HEK293 (cell line): ENCODE results near the gene CYP2E1.
A peak's percentile ranks its signal among the peaks of the same experiment; 100 is the strongest.

Experiments
- CTCF ChIA-PET: fragments of 350-600 bp; formaldehyde crosslinking; extraction: SDS; loops from one replicate; lab custom pipeline; 2021; ENCODE audit warnings: antibody characterized with exemption; lab: Yijun Ruan, JAX
- POLR2A ChIA-PET: fragments of 300-600 bp; formaldehyde crosslinking; extraction: SDS; loops from one replicate; lab custom pipeline; 2020; ENCODE audit warnings: antibody characterized with exemption, inconsistent platforms; lab: Yijun Ruan, JAX
- H3K27ac ChIP-seq: fragments of 200-500 bp; sonication (Bioruptor generic); 2 replicates; pipeline ENCODE4 v1.5.1; 2014; ENCODE audit warnings: low read depth, low read length, control low read depth, inconsistent platforms; ENCODE audit errors: extremely low read depth
- H3K36me3 ChIP-seq, 2 experiments: fragments of 200-500 bp in 1 of 2; sonication (Bioruptor generic) in 1 of 2; 1 replicate in 1 of 2; 2 replicates in 1 of 2; pipeline ENCODE4 v1.5.1; 2014 to 2017; ENCODE audit warnings: inconsistent platforms in 2 of 2, low read length in 2 of 2; ENCODE audit not compliant: control insufficient read depth in 2 of 2, insufficient read depth in 1 of 2
- H3K4me1 ChIP-seq: fragments of 200-500 bp; sonication (Bioruptor generic); 2 replicates; pipeline ENCODE4 v1.5.1; 2014; ENCODE audit warnings: mild to moderate bottlenecking, low read length, inconsistent platforms; ENCODE audit not compliant: control insufficient read depth, insufficient read depth
- H3K4me3 ChIP-seq: 2 replicates; pipeline ENCODE4 v1.5.1; 2011; ENCODE audit warnings: low read depth, mild to moderate bottlenecking, control low read depth, low read length, moderate library complexity
- H3K9me3 ChIP-seq: fragments of 200-500 bp; sonication (Bioruptor generic); 2 replicates; pipeline ENCODE4 v1.5.1; 2014; ENCODE audit warnings: low read depth, low read length, inconsistent platforms; ENCODE audit not compliant: control insufficient read depth, insufficient read depth
- GLIS2 ChIP-seq: fragments of 450-650 bp; formaldehyde crosslinking; IDR thresholded peaks from 2 replicates; pipeline ENCODE4 v1.5.1; 2016; ENCODE audit warnings: missing biosample characterization, missing genetic modification characterization
- MZF1 ChIP-seq: fragments of 450-650 bp; formaldehyde crosslinking; IDR thresholded peaks from 2 replicates; pipeline ENCODE4 v1.5.1; 2017; ENCODE audit warnings: missing biosample characterization, missing genetic modification characterization, borderline replicate concordance
- OSR2 ChIP-seq: fragments of 450-650 bp; formaldehyde crosslinking; IDR thresholded peaks from 2 replicates; pipeline ENCODE4 v1.5.1; 2016; ENCODE audit warnings: missing biosample characterization, missing genetic modification characterization
- PRDM1 ChIP-seq: fragments of 450-650 bp; formaldehyde crosslinking; IDR thresholded peaks from 2 replicates; pipeline ENCODE4; 2016; ENCODE audit warnings: missing biosample characterization, missing genetic modification characterization
- ZBTB7A ChIP-seq: fragments of 450-650 bp; formaldehyde crosslinking; IDR thresholded peaks from 2 replicates; pipeline ENCODE4 v1.5.1; 2016; ENCODE audit warnings: low read depth, missing biosample characterization, missing genetic modification characterization
- ZFHX2 ChIP-seq: fragments of 450-650 bp; formaldehyde crosslinking; conservative IDR thresholded peaks from 2 replicates; pipeline ENCODE4 v1.5.1; 2016; ENCODE audit warnings: missing biosample characterization, missing genetic modification characterization
- ZNF10 ChIP-seq: fragments of 450-650 bp; formaldehyde crosslinking; IDR thresholded peaks from 2 replicates; pipeline ENCODE4 v1.5.1; 2017; ENCODE audit warnings: missing biosample characterization, missing genetic modification characterization
- ZNF121 ChIP-seq: fragments of 450-650 bp; formaldehyde crosslinking; IDR thresholded peaks from 2 replicates; pipeline ENCODE4 v1.5.1; 2016; ENCODE audit warnings: missing biosample characterization, missing genetic modification characterization
- ZNF202 ChIP-seq: fragments of 450-650 bp; formaldehyde crosslinking; IDR thresholded peaks from 2 replicates; pipeline ENCODE4 v1.5.1; 2016; ENCODE audit warnings: missing biosample characterization, missing genetic modification characterization, borderline replicate concordance
- ZNF311 ChIP-seq: fragments of 450-650 bp; formaldehyde crosslinking; IDR thresholded peaks from 2 replicates; pipeline ENCODE4 v1.5.1; 2017; ENCODE audit warnings: missing biosample characterization, missing genetic modification characterization, borderline replicate concordance
- ZNF37A ChIP-seq: fragments of 450-650 bp; IDR thresholded peaks from 2 replicates; pipeline ENCODE4 v1.5.1; 2018; ENCODE audit warnings: missing biosample characterization, missing genetic modification characterization
- ZNF394 ChIP-seq: fragments of 450-650 bp; formaldehyde crosslinking; IDR thresholded peaks from 2 replicates; pipeline ENCODE4 v1.5.1; 2016; ENCODE audit warnings: missing biosample characterization, missing genetic modification characterization, mild to moderate bottlenecking, moderate library complexity, borderline replicate concordance
- ZNF433 ChIP-seq: fragments of 450-650 bp; formaldehyde crosslinking; IDR thresholded peaks from 2 replicates; pipeline ENCODE4 v1.5.1; 2016; ENCODE audit warnings: missing biosample characterization, missing genetic modification characterization, low read depth
- ZNF514 ChIP-seq: fragments of 450-650 bp; formaldehyde crosslinking; IDR thresholded peaks from 2 replicates; pipeline ENCODE4 v1.5.1; 2016; ENCODE audit warnings: missing biosample characterization, missing genetic modification characterization
- ZNF76 ChIP-seq: fragments of 450-650 bp; formaldehyde crosslinking; IDR thresholded peaks from 2 replicates; pipeline ENCODE4; 2016; ENCODE audit warnings: low read depth, missing biosample characterization, missing genetic modification characterization, borderline replicate concordance
- ZSCAN16 ChIP-seq: fragments of 450-650 bp; formaldehyde crosslinking; IDR thresholded peaks from 2 replicates; pipeline ENCODE4 v1.5.1; 2016; ENCODE audit warnings: missing biosample characterization, missing genetic modification characterization
- TF ChIP-seq, protein P1 (sequence below): fragments of 450-650 bp; formaldehyde crosslinking; IDR thresholded peaks from 2 replicates; pipeline ENCODE4 v1.5.1; 2016; ENCODE audit warnings: missing biosample characterization, missing genetic modification characterization, borderline replicate concordance
- TF ChIP-seq, protein P2 (sequence below): fragments of 450-650 bp; formaldehyde crosslinking; IDR thresholded peaks from 2 replicates; pipeline ENCODE4 v1.5.1; 2016; ENCODE audit warnings: missing biosample characterization, missing genetic modification characterization
- TF ChIP-seq, protein P3 (sequence below): fragments of 450-650 bp; formaldehyde crosslinking; IDR thresholded peaks from 2 replicates; pipeline ENCODE4 v1.5.0; 2017; ENCODE audit warnings: missing biosample characterization, missing genetic modification characterization, borderline replicate concordance
- TF ChIP-seq, protein P4 (sequence below): sonication (generic); formaldehyde crosslinking; IDR thresholded peaks from 2 replicates; pipeline ENCODE4 v1.8.1; 2022; ENCODE audit warnings: mild to moderate bottlenecking, moderate library complexity, missing genetic modification reagents
- TF ChIP-seq, protein P5 (sequence below): fragments of 450-650 bp; IDR thresholded peaks from 2 replicates; pipeline ENCODE4 v1.5.1; 2018; ENCODE audit warnings: missing biosample characterization, mild to moderate bottlenecking, missing genetic modification characterization

The CYP2E1 gene

DNA sequence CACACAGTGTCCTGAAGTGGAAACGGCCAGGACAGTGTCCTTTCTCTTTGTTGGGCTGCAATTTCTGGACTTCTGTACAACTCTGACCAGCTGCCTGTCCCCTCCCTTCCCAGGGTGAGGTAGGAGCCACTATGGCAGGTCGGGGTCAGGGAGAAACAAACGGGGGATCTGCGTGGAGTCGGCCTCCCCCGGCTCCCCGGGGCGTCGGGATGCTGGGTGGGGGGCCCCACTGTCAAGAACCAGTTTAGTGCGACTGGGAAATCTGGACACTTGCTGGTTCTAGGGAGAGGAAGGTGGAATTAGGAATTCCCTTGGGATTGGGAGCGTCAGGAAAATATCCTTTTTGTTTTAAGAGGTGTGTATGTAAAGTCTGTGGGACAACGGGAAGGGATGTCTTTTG is 37.7 kb downstream of the CYP2E1 start:
- Histone ChIP-seq H3K36me3 (no peaks in the 10 kb centered on the region), H3K4me1 (no peaks in the 10 kb centered on the region), H3K9me3 (no peaks in the 10 kb centered on the region), H3K4me3 (no peak overlapping the region), H3K27ac (no peak overlapping the region)
- TF ChIP-seq, protein P1, sequence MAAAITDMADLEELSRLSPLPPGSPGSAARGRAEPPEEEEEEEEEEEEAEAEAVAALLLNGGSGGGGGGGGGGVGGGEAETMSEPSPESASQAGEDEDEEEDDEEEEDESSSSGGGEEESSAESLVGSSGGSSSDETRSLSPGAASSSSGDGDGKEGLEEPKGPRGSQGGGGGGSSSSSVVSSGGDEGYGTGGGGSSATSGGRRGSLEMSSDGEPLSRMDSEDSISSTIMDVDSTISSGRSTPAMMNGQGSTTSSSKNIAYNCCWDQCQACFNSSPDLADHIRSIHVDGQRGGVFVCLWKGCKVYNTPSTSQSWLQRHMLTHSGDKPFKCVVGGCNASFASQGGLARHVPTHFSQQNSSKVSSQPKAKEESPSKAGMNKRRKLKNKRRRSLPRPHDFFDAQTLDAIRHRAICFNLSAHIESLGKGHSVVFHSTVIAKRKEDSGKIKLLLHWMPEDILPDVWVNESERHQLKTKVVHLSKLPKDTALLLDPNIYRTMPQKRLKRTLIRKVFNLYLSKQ (tag by site-specific recombination) = no peak
- TF ChIP-seq ZNF10 (tag by site-specific recombination) (no peak), MZF1 (tag by site-specific recombination) (no peak), ZSCAN16 (tag by site-specific recombination) (no peak), ZNF394 (tag by site-specific recombination) (no peak), ZNF37A (tag by site-specific recombination) (no peak), OSR2 (tag by site-specific recombination) (no peak), ZNF311 (tag by site-specific recombination) (no peak), GLIS2 (no peak)
- TF ChIP-seq, protein P2, sequence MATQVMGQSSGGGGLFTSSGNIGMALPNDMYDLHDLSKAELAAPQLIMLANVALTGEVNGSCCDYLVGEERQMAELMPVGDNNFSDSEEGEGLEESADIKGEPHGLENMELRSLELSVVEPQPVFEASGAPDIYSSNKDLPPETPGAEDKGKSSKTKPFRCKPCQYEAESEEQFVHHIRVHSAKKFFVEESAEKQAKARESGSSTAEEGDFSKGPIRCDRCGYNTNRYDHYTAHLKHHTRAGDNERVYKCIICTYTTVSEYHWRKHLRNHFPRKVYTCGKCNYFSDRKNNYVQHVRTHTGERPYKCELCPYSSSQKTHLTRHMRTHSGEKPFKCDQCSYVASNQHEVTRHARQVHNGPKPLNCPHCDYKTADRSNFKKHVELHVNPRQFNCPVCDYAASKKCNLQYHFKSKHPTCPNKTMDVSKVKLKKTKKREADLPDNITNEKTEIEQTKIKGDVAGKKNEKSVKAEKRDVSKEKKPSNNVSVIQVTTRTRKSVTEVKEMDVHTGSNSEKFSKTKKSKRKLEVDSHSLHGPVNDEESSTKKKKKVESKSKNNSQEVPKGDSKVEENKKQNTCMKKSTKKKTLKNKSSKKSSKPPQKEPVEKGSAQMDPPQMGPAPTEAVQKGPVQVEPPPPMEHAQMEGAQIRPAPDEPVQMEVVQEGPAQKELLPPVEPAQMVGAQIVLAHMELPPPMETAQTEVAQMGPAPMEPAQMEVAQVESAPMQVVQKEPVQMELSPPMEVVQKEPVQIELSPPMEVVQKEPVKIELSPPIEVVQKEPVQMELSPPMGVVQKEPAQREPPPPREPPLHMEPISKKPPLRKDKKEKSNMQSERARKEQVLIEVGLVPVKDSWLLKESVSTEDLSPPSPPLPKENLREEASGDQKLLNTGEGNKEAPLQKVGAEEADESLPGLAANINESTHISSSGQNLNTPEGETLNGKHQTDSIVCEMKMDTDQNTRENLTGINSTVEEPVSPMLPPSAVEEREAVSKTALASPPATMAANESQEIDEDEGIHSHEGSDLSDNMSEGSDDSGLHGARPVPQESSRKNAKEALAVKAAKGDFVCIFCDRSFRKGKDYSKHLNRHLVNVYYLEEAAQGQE (tag by site-specific recombination) = no peak
- TF ChIP-seq, protein P3, sequence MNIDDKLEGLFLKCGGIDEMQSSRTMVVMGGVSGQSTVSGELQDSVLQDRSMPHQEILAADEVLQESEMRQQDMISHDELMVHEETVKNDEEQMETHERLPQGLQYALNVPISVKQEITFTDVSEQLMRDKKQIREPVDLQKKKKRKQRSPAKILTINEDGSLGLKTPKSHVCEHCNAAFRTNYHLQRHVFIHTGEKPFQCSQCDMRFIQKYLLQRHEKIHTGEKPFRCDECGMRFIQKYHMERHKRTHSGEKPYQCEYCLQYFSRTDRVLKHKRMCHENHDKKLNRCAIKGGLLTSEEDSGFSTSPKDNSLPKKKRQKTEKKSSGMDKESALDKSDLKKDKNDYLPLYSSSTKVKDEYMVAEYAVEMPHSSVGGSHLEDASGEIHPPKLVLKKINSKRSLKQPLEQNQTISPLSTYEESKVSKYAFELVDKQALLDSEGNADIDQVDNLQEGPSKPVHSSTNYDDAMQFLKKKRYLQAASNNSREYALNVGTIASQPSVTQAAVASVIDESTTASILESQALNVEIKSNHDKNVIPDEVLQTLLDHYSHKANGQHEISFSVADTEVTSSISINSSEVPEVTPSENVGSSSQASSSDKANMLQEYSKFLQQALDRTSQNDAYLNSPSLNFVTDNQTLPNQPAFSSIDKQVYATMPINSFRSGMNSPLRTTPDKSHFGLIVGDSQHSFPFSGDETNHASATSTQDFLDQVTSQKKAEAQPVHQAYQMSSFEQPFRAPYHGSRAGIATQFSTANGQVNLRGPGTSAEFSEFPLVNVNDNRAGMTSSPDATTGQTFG = no peak
- CTCF ChIA-PET = no interaction called here
- POLR2A ChIA-PET = no interaction called here

DNA sequence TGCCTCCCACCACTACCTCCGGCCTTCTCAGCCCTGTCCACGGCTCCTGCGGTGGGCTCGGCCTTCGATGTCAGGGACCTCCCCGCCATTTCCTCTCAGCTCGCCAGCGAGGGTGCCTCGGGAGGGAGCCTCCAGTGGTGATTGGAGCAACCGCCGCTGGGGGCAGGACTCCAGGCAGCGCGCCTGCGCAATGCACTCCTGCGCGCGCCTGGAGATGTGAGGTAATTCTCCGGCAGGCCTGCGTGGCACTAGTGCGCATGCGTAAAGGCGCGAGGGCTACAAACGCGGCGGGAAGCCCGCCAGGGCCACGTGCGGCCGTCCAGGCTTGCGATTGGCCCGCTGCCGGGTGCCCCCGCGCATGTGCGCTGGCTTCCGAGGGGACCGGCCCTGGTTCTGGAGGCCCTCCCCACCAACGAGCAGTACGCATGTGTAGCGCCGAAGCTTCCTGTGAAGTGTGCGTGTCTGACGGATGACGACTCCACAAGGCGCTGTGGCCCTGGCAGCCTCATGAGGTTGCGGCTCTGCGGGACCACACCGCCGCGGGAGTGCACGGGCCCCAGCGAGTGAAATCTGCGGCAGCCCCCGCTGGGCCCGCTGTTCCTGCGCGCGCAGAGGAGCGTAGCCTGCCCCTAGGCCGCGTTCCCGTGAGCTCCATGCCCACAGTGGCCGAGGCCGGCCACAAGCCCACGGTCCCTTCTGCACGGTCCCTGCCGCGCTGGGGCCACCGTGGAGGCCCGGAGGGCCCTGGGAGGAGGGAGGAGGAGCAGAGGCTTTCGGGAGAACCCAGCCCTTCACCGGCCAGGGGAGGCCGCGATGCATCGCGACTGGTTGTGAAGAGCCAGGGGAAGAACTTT is 38.5 kb downstream of the CYP2E1 start, which contains the start of gene SYCE1:
SYCE1 (minus strand) TSS at position 143 of the 854 bp plus-strand sequence; CDS start at position 89, 54 bp downstream.
- CTCF ChIA-PET = interaction anchor here (1.1 kb wide), 1 partner anchor 8 kb away, joined by 4 read pairs; no protein-coding TSS in a partner anchor

DNA sequence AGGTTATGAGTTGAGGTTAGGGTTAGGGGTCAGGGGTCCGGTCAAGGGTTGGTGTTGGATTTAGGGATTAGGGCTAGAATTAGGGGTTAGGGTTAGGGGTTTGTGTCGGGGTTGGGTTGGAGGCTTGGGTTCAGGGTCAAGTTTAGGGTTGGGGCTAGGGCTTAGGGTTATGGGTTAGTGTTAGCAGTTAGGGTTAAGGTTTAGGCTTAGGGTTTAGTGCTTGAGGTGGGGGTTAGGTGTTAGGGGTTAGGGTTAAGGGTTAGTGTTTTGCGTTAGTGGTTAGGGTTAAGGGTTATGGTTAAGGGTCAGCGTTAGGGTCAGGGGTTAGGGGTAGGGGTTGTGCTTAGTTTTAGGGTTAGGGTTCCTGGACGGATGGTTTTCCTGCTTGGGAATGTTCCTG is 40.0 kb downstream of the CYP2E1 start:
- H3K36me3 ChIP-seq = no peaks in the 10 kb centered on the region
- H3K9me3 ChIP-seq = no peaks in the 10 kb centered on the region
- no peaks in the 10 kb centered on the region for H3K4me1 ChIP-seq
- ChIA-PET CTCF (no interaction called here), POLR2A (no interaction called here)
- no peak overlapping the region for H3K4me3 ChIP-seq
- no peak overlapping the region for H3K27ac ChIP-seq
- TF ChIP-seq PRDM1 (tag by site-specific recombination) = no peak
- no peak for TF ChIP-seq ZFHX2 (tag by site-specific recombination)
- TF ChIP-seq, protein P4, sequence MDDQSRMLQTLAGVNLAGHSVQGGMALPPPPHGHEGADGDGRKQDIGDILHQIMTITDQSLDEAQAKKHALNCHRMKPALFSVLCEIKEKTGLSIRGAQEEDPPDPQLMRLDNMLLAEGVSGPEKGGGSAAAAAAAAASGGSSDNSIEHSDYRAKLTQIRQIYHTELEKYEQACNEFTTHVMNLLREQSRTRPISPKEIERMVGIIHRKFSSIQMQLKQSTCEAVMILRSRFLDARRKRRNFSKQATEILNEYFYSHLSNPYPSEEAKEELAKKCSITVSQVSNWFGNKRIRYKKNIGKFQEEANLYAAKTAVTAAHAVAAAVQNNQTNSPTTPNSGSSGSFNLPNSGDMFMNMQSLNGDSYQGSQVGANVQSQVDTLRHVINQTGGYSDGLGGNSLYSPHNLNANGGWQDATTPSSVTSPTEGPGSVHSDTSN (CRISPR knock-in tag) = no peak
- TF ChIP-seq ZNF514 (tag by site-specific recombination) = 0 out of 2 replicates have a peak, but pooled peaks have one; percentile 4
- no peak for TF ChIP-seq ZBTB7A (tag by site-specific recombination)
- TF ChIP-seq ZNF76 (tag by site-specific recombination) = no peak
- TF ChIP-seq, protein P5, sequence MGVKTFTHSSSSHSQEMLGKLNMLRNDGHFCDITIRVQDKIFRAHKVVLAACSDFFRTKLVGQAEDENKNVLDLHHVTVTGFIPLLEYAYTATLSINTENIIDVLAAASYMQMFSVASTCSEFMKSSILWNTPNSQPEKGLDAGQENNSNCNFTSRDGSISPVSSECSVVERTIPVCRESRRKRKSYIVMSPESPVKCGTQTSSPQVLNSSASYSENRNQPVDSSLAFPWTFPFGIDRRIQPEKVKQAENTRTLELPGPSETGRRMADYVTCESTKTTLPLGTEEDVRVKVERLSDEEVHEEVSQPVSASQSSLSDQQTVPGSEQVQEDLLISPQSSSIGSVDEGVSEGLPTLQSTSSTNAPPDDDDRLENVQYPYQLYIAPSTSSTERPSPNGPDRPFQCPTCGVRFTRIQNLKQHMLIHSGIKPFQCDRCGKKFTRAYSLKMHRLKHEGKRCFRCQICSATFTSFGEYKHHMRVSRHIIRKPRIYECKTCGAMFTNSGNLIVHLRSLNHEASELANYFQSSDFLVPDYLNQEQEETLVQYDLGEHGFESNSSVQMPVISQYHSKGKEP = no peak
- no peak for TF ChIP-seq ZNF433 (tag by site-specific recombination)

More for the DNA sequence above, 38.5 kb downstream of the CYP2E1 start, which contains the start of gene SYCE1:
- no peaks in the 10 kb centered on the region for H3K4me1 ChIP-seq
- TF ChIP-seq ZNF202 (0 out of 2 replicates have a peak, but pooled peaks have one; percentile 8), ZNF121 (no peak)
- POLR2A ChIA-PET = no interaction called here
- no peak within 1 kb of the TSS for H3K27ac ChIP-seq
- no peak within 1 kb of the TSS for H3K4me3 ChIP-seq
- no peaks in the 10 kb centered on the region for H3K36me3 ChIP-seq
- H3K9me3 ChIP-seq = no peaks in the 10 kb centered on the region
